ENCODE results near the gene TP53TG3E.
"Not testable (repeated sequence)": the region's sequence is repeated elsewhere in the genome, so short reads cannot be mapped to it uniquely, and the experiment has no call there.

Gene TP53TG3E

DNA sequence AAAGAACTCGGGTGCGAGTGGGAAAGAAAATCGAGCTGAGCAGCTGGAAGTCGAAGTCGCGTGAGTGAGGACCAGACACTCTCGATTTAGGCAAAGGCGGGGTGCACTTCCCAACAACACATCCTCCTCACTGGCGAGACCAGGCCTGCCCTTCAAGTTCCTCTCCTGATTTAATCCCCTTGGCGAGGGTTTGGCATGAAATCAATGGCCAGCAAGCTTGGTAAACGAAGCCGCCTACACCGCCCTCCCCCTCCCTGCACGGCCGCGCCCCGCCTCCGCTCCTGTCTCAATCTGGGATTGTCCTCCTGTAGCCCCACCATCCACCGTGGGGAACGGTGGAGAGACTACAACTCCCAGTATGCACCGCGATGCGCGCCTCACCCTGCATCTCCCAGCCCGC, at the start of gene TP53TG3E:
TP53TG3E (plus strand) TSS at position 301 of the 400 bp plus-strand sequence; CDS start at position 369, 68 bp downstream.
- DNase-seq (ENCODE audit: low read depth); H3K4me3 ChIP-seq (ENCODE audit: low read depth, low read length); in situ Hi-C loops (cut with HindIII; ENCODE audit: low sequenced_read_pairs): not testable (repeated sequence)

DNA sequence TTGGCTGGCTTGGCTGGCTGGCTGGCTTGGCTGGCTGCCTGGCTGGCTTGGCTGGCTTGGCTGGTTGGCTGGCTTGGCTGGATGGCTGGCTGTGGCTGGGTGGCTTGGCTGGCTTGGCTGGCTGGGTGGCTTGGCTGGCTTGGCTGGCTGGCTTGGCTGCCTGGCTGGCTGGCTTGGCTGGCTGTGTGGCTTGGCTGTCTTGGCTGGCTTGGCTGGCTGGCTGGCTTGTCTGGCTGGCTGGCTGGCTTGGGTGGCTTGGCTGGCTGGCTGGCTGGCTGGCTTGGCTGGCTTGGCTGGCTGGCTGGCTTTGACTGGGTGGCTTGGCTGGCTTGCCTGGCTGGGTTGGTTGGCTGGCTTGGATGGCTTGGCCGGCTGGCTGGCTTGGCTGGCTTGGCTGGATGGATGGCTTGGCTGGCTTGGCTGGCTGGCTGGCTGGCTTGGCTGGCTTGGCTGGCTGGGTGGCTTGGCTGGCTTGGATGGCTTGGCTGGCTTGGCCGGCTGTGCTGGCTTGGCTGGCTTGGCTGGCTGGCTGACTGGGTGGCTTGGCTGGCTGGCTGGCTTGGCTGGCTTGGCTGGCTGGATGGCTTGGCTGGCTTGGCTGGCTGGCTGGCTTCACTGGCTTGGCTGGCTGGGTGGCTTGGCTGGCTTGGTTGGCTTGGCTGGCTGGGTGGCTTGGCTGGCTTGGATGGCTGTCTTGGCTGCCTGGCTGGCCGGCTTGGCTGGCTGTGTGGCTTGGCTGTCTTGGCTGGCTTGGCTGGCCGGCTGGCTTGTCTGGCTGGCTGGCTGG, 32.3 kb downstream of the TP53TG3E start:
- DNase-seq (ENCODE audit: low read depth); in situ Hi-C loops (cut with HindIII; ENCODE audit: low sequenced_read_pairs); H3K4me3 ChIP-seq (ENCODE audit: low read depth, low read length): not testable (repeated sequence)

DNA sequence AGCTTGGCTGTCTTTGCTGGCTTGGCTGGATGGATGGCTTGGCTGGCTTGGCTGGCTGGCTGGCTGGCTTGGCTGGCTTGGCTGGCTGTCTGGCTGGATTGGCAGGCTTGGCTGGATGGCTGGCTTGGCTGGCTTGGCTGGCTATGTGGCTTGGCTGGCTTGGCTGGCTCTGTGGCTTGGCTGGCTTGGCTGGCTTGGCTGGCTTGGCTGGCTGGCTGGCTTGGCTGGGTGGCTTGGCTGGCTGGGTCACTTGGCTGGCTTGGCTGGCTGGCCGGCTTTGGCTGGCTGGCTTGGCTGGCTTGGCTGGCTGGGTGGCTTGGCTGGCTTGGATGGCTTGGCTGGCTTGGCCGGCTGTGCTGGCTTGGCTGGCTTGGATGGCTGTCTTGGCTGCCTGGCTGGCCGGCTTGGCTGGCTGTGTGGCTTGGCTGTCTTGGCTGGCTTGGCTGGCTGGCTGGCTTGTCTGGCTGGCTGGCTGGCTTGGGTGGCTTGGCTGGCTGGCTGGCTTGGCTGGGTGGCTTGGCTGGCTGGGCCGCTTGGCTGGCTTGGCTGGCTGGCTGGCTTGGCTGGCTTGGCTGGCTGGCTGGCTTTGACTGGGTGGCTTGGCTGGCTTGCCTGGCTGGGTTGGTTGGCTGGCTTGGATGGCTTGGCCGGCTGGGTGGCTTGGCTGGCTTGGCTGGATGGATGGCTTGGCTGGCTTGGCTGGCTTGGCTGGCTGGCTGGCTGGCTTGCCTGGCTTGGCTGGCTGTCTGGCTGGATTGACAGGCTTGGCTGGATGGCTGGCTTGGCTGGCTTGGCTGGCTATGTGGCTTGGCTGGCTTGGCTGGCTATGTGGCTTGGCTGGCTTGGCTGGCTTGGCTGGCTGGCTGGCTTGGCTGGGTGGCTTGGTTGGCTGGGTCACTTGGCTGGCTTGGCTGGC, 33.8 kb downstream of the TP53TG3E start:
- DNase-seq (ENCODE audit: low read depth); H3K4me3 ChIP-seq (ENCODE audit: low read depth, low read length); in situ Hi-C loops (cut with HindIII; ENCODE audit: low sequenced_read_pairs): not testable (repeated sequence)

DNA sequence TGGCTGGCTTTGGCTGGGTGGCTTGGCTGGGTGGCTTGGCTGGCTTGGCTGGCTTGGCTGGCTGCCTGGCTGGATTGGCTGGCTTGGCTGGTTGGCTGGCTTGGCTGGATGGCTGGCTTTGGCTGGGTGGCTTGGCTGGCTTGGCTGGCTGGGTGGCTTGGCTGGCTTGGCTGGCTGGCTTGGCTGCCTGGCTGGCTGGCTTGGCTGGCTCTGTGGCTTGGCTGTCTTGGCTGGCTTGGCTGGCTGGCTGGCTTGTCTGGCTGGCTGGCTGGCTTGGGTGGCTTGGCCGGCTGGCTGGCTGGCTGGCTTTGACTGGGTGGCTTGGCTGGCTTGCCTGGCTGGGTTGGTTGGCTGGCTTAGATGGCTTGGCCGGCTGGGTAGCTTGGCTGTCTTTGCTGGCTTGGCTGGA, 34.4 kb downstream of the TP53TG3E start:
- H3K4me3 ChIP-seq (ENCODE audit: low read depth, low read length); DNase-seq (ENCODE audit: low read depth); in situ Hi-C loops (cut with HindIII; ENCODE audit: low sequenced_read_pairs): not testable (repeated sequence)

DNA sequence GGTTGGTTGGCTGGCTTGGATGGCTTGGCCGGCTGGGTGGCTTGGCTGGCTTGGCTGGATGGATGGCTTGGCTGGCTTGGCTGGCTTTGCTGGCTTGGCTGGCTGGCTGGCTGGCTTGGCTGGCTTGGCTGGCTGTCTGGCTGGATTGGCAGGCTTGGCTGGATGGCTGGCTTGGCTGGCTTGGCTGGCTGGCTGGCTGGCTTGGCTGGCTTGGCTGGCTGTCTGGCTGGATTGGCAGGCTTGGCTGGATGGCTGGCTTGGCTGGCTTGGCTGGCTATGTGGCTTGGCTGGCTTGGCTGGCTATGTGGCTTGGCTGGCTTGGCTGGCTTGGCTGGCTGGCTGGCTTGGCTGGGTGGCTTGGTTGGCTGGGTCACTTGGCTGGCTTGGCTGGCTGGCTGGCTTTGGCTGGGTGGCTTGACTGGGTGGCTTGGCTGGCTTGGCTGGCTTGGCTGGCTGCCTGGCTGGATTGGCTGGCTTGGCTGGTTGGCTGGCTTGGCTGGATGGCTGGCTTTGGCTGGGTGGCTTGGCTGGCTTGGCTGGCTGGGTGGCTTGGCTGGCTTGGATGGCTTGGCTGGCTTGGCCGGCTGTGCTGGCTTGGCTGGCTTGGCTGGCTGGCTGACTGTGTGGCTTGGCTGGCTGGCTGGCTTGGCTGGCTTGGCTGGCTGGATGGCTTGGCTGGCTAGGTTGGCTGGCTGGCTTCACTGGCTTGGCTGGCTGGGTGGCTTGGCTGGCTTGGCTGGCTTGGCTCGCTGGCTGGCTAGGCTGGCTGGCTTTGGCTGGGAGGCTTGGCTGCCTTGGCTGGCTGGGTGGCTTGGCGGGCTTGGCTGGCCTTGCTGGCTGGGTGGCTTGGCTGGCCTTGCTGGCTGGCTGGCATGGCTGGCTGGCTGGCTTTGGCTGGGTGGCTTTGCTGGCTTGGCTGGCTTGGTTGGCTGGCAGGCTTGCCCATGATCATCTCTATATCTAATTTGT, 35.3 kb downstream of the TP53TG3E start:
- DNase-seq (ENCODE audit: low read depth); H3K4me3 ChIP-seq (ENCODE audit: low read depth, low read length); in situ Hi-C loops (cut with HindIII; ENCODE audit: low sequenced_read_pairs): not testable (repeated sequence)
